WTC11 (cell line): ENCODE results near the gene AADACL3. TPM values are rescaled to one million over a fixed set of nuclear protein-coding genes. Genes with fewer than 3 reads are reported as not detected.

Experiments
- ATAC-seq: fragments of 200-7000 bp; cut with Tn5 transposase; 2 replicates; pipeline ENCODE4 v1.10.0; 2021; ENCODE audit warnings: mild to moderate bottlenecking, moderate library complexity
- CTCF ChIA-PET: fragments of 300-600 bp; sonication (Branson Sonifier 250); formaldehyde crosslinking; loops from one replicate; lab custom pipeline; 2021; ENCODE audit warnings: antibody characterized with exemption; lab: Charles Lee
- POLR2A ChIA-PET: fragments of 350-600 bp; sonication (Branson Sonifier 250); formaldehyde crosslinking; loops from one replicate; lab custom pipeline; 2021; ENCODE audit warnings: antibody characterized with exemption; lab: Charles Lee
- DNase-seq: peaks from one replicate; pipeline ENCODE4 v3.0.0; 2021; ENCODE audit warnings: low spot score
- H3K27ac Mint-ChIP-seq: 2 replicates; pipeline ENCODE4 v1.8.0; 2021; ENCODE audit warnings: mixed read lengths
- H3K27me3 Mint-ChIP-seq: 2 replicates; pipeline ENCODE4 v1.8.0; 2021; ENCODE audit warnings: low read depth, mild to moderate bottlenecking, moderate library complexity, mixed read lengths
- H3K36me3 Mint-ChIP-seq: 2 replicates; pipeline ENCODE4 v1.8.0; 2021; ENCODE audit warnings: mixed read lengths
- H3K4me1 Mint-ChIP-seq: 2 replicates; pipeline ENCODE4 v1.8.0; 2022; ENCODE audit warnings: mixed read lengths
- H3K4me3 Mint-ChIP-seq: 2 replicates; pipeline ENCODE4 v1.8.0; 2021; ENCODE audit warnings: mild to moderate bottlenecking, moderate library complexity, mixed read lengths
- H3K9me3 Mint-ChIP-seq: 2 replicates; pipeline ENCODE4 v1.8.0; 2021; ENCODE audit warnings: mixed read lengths
- ATF1 ChIP-seq: sonication (generic); formaldehyde crosslinking; IDR thresholded peaks from 2 replicates; pipeline ENCODE4 v1.8.1; 2023; ENCODE audit warnings: mild to moderate bottlenecking, moderate library complexity, missing genetic modification reagents
- ELF4 ChIP-seq: sonication (generic); formaldehyde crosslinking; IDR thresholded peaks from 2 replicates; pipeline ENCODE4 v1.8.1; 2022; ENCODE audit warnings: low read depth, mild to moderate bottlenecking, moderate library complexity, missing genetic modification reagents
- EMX1 ChIP-seq: fragments of 250-450 bp; sonication (Bioruptor Pico); IDR thresholded peaks from 2 replicates; pipeline ENCODE4 v1.8.0; 2021; ENCODE audit warnings: mild to moderate bottlenecking
- FOXJ3 ChIP-seq: sonication (generic); formaldehyde crosslinking; IDR thresholded peaks from 2 replicates; pipeline ENCODE4 v1.9.0; 2021; ENCODE audit warnings: missing genetic modification reagents, mild to moderate bottlenecking, borderline replicate concordance
- FOXP1 ChIP-seq: sonication (generic); formaldehyde crosslinking; IDR thresholded peaks from 2 replicates; pipeline ENCODE4 v1.8.0; 2022; ENCODE audit warnings: missing genetic modification reagents, mild to moderate bottlenecking, moderate library complexity, borderline replicate concordance
- GRHL2 ChIP-seq: fragments of 250-450 bp; sonication (Bioruptor Pico); IDR thresholded peaks from 2 replicates; pipeline ENCODE4 v1.8.0; 2022; ENCODE audit warnings: mild to moderate bottlenecking, moderate library complexity; ENCODE audit not compliant: insufficient replicate concordance, severe bottlenecking
- JAZF1 ChIP-seq: fragments of 250-450 bp; sonication (Bioruptor Pico); IDR thresholded peaks from 2 replicates; pipeline ENCODE4 v1.9.0; 2021; ENCODE audit warnings: moderate library complexity, mild to moderate bottlenecking, inconsistent platforms
- NFYB ChIP-seq: sonication (generic); formaldehyde crosslinking; conservative IDR thresholded peaks from 2 replicates; pipeline ENCODE4 v1.8.0; 2022; ENCODE audit warnings: low read depth, missing genetic modification reagents
- OVOL2 ChIP-seq: fragments of 250-450 bp; sonication (Bioruptor Pico); IDR thresholded peaks from 2 replicates; pipeline ENCODE4 v1.9.0; 2021; ENCODE audit warnings: mild to moderate bottlenecking, borderline replicate concordance
- ZNF219 ChIP-seq: sonication (generic); formaldehyde crosslinking; IDR thresholded peaks from 2 replicates; pipeline ENCODE4 v1.8.0; 2023; ENCODE audit warnings: missing genetic modification reagents, mild to moderate bottlenecking, borderline replicate concordance
- ZNF317 ChIP-seq: sonication (generic); formaldehyde crosslinking; IDR thresholded peaks from 2 replicates; pipeline ENCODE4 v1.8.1; 2023; ENCODE audit warnings: low read depth, mild to moderate bottlenecking, moderate library complexity, missing genetic modification reagents, borderline replicate concordance
- total RNA-seq: library from RNA; stranded (reverse); gene quantifications from 3 replicates; pipeline ENCODE4 v1.2.3, GENCODE V29; 2021
- TF ChIP-seq, protein P1 (sequence below): fragments of 250-450 bp; sonication (Bioruptor Pico); IDR thresholded peaks from 2 replicates; pipeline ENCODE4 v1.9.0; 2021; ENCODE audit warnings: mild to moderate bottlenecking
- TF ChIP-seq, protein P2 (sequence below): sonication (generic); formaldehyde crosslinking; IDR thresholded peaks from 2 replicates; pipeline ENCODE4 v1.8.1; 2023; ENCODE audit warnings: mild to moderate bottlenecking, missing genetic modification reagents
- TF ChIP-seq, protein P3 (sequence below): sonication (generic); formaldehyde crosslinking; IDR thresholded peaks from 2 replicates; pipeline ENCODE4 v1.8.0; 2023; ENCODE audit warnings: missing genetic modification reagents
- TF ChIP-seq, protein P4 (sequence below): sonication (generic); formaldehyde crosslinking; IDR thresholded peaks from 2 replicates; pipeline ENCODE4 v1.8.0; 2022; ENCODE audit warnings: mild to moderate bottlenecking, missing genetic modification reagents
- TF ChIP-seq, protein P5 (sequence below): sonication (generic); formaldehyde crosslinking; conservative IDR thresholded peaks from 2 replicates; pipeline ENCODE4 v1.8.1; 2023; ENCODE audit warnings: mild to moderate bottlenecking, low read depth, missing genetic modification reagents, moderate library complexity
- TF ChIP-seq, protein P6 (sequence below): sonication (generic); formaldehyde crosslinking; IDR thresholded peaks from 2 replicates; pipeline ENCODE4 v1.8.1; 2023; ENCODE audit warnings: mild to moderate bottlenecking, missing genetic modification reagents, borderline replicate concordance
- TF ChIP-seq, protein P7 (sequence below): sonication (generic); formaldehyde crosslinking; IDR thresholded peaks from 2 replicates; pipeline ENCODE4 v1.8.0; 2022; ENCODE audit warnings: missing genetic modification reagents

AADACL3 gene
- total RNA-seq, 1 experiment from 2014 or later, result 0.77 TPM

DNA sequence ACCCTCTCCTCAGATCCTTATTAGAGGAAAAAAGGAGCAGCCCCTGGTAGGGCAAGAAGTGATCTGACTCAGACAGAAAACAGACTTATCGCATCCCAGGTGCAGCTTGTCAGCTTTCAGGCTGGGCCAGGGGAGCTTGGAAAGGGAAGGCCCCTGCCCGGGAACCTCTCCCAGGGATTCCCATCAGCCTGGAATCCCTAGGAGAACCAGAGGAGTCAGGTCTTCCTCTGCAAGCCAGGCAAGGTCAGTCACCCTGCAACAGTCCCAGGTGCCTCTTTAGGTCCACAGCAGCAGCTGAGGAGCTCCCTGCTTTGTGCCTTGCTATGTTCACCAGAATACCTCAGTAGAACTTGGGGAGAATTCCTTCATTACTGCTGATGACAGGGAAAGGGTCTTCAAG lies 54.7 kb downstream of the AADACL3 start:
- H3K4me1 Mint-ChIP-seq, result no peaks in the 10 kb centered on the region
- ChIA-PET POLR2A (no interaction called here), CTCF (interaction anchor here (1.2 kb wide), 1 partner anchor 10 kb away, joined by 7 read pairs; no protein-coding TSS in a partner anchor)
- H3K27ac Mint-ChIP-seq, result no peak overlapping the region
- TF ChIP-seq, protein P1, sequence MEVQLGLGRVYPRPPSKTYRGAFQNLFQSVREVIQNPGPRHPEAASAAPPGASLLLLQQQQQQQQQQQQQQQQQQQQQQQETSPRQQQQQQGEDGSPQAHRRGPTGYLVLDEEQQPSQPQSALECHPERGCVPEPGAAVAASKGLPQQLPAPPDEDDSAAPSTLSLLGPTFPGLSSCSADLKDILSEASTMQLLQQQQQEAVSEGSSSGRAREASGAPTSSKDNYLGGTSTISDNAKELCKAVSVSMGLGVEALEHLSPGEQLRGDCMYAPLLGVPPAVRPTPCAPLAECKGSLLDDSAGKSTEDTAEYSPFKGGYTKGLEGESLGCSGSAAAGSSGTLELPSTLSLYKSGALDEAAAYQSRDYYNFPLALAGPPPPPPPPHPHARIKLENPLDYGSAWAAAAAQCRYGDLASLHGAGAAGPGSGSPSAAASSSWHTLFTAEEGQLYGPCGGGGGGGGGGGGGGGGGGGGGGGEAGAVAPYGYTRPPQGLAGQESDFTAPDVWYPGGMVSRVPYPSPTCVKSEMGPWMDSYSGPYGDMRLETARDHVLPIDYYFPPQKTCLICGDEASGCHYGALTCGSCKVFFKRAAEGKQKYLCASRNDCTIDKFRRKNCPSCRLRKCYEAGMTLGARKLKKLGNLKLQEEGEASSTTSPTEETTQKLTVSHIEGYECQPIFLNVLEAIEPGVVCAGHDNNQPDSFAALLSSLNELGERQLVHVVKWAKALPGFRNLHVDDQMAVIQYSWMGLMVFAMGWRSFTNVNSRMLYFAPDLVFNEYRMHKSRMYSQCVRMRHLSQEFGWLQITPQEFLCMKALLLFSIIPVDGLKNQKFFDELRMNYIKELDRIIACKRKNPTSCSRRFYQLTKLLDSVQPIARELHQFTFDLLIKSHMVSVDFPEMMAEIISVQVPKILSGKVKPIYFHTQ (CRISPR knock-in tag), result no peak
- TF ChIP-seq FOXP1 (no peak), GRHL2 (CRISPR knock-in tag) (no peak), EMX1 (CRISPR knock-in tag) (no peak), ELF4 (CRISPR knock-in tag) (no peak), NFYB (CRISPR knock-in tag) (no peak), JAZF1 (no peak), FOXJ3 (no peak), ZNF317 (CRISPR knock-in tag) (no peak), ZNF219 (CRISPR knock-in tag) (no peak), ATF1 (CRISPR knock-in tag) (no peak), OVOL2 (CRISPR knock-in tag) (no peak)
- TF ChIP-seq, protein P2, sequence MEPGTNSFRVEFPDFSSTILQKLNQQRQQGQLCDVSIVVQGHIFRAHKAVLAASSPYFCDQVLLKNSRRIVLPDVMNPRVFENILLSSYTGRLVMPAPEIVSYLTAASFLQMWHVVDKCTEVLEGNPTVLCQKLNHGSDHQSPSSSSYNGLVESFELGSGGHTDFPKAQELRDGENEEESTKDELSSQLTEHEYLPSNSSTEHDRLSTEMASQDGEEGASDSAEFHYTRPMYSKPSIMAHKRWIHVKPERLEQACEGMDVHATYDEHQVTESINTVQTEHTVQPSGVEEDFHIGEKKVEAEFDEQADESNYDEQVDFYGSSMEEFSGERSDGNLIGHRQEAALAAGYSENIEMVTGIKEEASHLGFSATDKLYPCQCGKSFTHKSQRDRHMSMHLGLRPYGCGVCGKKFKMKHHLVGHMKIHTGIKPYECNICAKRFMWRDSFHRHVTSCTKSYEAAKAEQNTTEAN, result no peak
- TF ChIP-seq, protein P3, sequence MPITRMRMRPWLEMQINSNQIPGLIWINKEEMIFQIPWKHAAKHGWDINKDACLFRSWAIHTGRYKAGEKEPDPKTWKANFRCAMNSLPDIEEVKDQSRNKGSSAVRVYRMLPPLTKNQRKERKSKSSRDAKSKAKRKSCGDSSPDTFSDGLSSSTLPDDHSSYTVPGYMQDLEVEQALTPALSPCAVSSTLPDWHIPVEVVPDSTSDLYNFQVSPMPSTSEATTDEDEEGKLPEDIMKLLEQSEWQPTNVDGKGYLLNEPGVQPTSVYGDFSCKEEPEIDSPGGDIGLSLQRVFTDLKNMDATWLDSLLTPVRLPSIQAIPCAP (CRISPR knock-in tag), result no peak
- TF ChIP-seq, protein P4, sequence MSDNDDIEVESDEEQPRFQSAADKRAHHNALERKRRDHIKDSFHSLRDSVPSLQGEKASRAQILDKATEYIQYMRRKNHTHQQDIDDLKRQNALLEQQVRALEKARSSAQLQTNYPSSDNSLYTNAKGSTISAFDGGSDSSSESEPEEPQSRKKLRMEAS, result no peak
- TF ChIP-seq, protein P5, sequence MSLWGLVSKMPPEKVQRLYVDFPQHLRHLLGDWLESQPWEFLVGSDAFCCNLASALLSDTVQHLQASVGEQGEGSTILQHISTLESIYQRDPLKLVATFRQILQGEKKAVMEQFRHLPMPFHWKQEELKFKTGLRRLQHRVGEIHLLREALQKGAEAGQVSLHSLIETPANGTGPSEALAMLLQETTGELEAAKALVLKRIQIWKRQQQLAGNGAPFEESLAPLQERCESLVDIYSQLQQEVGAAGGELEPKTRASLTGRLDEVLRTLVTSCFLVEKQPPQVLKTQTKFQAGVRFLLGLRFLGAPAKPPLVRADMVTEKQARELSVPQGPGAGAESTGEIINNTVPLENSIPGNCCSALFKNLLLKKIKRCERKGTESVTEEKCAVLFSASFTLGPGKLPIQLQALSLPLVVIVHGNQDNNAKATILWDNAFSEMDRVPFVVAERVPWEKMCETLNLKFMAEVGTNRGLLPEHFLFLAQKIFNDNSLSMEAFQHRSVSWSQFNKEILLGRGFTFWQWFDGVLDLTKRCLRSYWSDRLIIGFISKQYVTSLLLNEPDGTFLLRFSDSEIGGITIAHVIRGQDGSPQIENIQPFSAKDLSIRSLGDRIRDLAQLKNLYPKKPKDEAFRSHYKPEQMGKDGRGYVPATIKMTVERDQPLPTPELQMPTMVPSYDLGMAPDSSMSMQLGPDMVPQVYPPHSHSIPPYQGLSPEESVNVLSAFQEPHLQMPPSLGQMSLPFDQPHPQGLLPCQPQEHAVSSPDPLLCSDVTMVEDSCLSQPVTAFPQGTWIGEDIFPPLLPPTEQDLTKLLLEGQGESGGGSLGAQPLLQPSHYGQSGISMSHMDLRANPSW, result no peak
- TF ChIP-seq, protein P6, sequence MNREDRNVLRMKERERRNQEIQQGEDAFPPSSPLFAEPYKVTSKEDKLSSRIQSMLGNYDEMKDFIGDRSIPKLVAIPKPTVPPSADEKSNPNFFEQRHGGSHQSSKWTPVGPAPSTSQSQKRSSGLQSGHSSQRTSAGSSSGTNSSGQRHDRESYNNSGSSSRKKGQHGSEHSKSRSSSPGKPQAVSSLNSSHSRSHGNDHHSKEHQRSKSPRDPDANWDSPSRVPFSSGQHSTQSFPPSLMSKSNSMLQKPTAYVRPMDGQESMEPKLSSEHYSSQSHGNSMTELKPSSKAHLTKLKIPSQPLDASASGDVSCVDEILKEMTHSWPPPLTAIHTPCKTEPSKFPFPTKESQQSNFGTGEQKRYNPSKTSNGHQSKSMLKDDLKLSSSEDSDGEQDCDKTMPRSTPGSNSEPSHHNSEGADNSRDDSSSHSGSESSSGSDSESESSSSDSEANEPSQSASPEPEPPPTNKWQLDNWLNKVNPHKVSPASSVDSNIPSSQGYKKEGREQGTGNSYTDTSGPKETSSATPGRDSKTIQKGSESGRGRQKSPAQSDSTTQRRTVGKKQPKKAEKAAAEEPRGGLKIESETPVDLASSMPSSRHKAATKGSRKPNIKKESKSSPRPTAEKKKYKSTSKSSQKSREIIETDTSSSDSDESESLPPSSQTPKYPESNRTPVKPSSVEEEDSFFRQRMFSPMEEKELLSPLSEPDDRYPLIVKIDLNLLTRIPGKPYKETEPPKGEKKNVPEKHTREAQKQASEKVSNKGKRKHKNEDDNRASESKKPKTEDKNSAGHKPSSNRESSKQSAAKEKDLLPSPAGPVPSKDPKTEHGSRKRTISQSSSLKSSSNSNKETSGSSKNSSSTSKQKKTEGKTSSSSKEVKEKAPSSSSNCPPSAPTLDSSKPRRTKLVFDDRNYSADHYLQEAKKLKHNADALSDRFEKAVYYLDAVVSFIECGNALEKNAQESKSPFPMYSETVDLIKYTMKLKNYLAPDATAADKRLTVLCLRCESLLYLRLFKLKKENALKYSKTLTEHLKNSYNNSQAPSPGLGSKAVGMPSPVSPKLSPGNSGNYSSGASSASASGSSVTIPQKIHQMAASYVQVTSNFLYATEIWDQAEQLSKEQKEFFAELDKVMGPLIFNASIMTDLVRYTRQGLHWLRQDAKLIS (CRISPR knock-in tag), result no peak
- TF ChIP-seq, protein P7, sequence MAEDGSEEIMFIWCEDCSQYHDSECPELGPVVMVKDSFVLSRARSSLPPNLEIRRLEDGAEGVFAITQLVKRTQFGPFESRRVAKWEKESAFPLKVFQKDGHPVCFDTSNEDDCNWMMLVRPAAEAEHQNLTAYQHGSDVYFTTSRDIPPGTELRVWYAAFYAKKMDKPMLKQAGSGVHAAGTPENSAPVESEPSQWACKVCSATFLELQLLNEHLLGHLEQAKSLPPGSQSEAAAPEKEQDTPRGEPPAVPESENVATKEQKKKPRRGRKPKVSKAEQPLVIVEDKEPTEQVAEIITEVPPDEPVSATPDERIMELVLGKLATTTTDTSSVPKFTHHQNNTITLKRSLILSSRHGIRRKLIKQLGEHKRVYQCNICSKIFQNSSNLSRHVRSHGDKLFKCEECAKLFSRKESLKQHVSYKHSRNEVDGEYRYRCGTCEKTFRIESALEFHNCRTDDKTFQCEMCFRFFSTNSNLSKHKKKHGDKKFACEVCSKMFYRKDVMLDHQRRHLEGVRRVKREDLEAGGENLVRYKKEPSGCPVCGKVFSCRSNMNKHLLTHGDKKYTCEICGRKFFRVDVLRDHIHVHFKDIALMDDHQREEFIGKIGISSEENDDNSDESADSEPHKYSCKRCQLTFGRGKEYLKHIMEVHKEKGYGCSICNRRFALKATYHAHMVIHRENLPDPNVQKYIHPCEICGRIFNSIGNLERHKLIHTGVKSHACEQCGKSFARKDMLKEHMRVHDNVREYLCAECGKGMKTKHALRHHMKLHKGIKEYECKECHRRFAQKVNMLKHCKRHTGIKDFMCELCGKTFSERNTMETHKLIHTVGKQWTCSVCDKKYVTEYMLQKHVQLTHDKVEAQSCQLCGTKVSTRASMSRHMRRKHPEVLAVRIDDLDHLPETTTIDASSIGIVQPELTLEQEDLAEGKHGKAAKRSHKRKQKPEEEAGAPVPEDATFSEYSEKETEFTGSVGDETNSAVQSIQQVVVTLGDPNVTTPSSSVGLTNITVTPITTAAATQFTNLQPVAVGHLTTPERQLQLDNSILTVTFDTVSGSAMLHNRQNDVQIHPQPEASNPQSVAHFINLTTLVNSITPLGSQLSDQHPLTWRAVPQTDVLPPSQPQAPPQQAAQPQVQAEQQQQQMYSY, result no peak
- H3K36me3 Mint-ChIP-seq, result no peaks in the 10 kb centered on the region
- no peak overlapping the region for H3K4me3 Mint-ChIP-seq
- H3K9me3 Mint-ChIP-seq, result peaks cover 7% of the 10 kb centered on the region; the same call in 1 of the 2 replicates
- no peak for ATAC-seq
- peaks cover 10% of the 10 kb centered on the region for H3K27me3 Mint-ChIP-seq
- no peak for DNase-seq
